ENCODE data around the gene NCOR1.
"Not testable (repeated sequence)": the region's sequence is repeated elsewhere in the genome, so short reads cannot be mapped to it uniquely, and the experiment has no call there.

The NCOR1 gene

GRCh38 chr17:16145319-16145890 is 69.9 kb downstream of the NCOR1 start:
- DNase-seq (ENCODE audit: low spot score), result not testable (repeated sequence)

DNA sequence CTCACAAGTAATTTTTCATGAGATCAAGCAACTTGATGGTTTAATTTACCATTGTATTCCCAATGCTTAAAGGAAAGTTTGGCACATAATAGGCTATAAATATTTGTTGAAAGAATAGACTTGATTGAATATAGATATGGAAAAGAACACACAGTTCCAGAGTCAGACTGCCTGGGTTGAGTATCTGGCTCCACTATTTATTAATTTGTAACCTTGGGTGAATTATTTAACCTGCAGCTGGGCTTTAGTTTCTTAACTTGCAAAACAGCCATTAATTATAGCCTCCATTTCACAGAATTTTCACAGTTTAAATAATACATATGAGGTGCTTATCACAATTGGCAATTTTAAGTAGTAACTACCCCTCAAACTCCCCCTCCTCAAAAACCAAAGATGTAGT is 73.6 kb downstream of the NCOR1 start:
- DNase-seq (ENCODE audit: low spot score), result no peak

DNA sequence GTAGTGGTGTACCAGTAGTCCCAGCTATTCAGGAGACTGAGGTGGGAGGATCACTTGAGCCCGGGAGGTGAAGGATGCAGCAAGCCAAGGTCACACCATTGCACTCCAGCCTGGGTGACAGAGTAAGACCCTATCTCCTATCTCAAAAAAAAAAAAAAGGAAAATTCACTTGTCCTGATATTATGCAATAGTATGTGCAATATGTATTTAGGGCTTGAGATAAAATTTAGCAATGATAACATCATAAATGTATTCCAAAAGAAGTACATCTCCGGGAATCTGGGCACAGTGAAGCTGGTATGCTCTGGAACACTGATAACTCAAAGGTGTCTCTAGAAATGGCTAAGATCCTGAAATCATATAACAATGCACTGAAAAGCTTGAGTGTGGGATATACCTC is 74.5 kb downstream of the NCOR1 start:
- no peak for DNase-seq (ENCODE audit: low spot score)

- no peak for DNase-seq (ENCODE audit: low spot score)
Measured at GRCh38 chr17:16135461-16135860, 79.9 kb downstream of the NCOR1 start.

DNA sequence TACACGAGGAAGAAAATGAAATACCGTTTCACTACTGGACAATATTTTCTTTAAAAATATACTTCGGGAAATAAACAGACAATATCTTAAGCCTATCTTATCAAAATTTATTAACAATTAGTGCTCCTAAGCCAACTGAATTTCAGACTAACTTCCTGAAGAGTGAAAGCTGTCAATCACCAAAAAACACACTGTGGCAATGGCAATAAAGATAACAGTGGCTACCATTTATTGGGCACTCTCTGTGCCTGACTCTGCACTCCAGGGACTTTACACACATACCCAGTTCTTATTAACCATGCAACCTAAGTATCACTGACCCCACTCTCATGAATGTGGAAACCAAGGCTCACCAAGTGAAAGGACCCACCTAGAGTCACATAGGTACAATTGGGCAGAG is 83.7 kb downstream of the NCOR1 start:
- no peak for DNase-seq (ENCODE audit: low spot score)

DNA sequence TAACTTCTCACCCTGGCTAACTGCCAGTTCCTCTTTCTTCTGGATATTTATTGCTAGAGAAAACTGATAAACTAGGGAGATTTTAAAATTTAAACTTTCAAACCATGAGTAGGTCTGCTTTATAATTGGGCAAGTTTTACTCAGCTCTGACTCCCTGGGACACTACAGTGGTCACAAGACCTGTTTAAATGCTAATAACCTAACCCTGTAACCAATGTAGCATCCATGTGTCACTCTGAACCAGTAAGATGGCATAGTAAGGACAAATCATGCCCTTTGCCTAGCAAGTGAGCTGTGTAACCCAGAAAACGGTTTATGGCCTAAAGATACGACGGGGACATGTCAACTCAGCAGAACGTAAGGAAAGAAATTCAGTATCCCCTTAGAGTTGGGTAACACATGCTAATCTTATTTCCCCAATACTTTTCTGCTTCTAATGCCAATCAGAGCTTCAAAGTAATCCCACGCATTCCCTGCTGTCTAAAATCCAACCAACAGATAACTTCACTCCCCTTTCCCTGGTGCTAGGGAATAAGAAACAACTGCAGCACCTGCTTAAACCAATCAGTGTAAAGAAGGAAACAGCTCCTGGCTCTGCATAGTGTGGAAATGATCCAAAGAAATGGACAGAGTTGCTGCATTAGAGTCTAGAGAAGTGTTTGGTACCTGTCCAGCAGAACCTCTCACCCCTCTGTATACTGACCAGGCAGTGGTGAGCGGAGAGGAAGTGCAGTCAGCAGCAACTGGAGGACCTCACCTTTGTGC is 85.7 kb downstream of the NCOR1 start:
- DNase-seq (ENCODE audit: low spot score), result no peak

DNA sequence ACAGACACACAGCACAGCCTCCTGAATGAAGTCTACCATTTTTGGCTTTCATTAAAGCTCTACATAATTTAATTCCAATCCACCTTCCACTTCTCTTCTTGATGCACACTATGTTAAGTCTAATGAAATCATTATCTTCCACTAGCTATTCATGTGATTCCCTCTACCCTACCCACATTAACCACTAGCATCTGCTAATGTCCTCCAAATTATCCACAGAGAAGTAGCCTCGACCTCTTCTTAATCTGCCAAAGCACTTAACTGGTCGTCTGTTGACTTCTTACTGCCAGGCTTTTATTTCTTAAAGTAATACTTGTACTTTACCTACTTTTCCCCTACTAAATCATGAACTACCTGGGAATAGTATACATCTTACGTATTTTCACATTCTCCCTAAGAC is 91.8 kb downstream of the NCOR1 start:
- no peak for DNase-seq (ENCODE audit: low spot score)

DNA sequence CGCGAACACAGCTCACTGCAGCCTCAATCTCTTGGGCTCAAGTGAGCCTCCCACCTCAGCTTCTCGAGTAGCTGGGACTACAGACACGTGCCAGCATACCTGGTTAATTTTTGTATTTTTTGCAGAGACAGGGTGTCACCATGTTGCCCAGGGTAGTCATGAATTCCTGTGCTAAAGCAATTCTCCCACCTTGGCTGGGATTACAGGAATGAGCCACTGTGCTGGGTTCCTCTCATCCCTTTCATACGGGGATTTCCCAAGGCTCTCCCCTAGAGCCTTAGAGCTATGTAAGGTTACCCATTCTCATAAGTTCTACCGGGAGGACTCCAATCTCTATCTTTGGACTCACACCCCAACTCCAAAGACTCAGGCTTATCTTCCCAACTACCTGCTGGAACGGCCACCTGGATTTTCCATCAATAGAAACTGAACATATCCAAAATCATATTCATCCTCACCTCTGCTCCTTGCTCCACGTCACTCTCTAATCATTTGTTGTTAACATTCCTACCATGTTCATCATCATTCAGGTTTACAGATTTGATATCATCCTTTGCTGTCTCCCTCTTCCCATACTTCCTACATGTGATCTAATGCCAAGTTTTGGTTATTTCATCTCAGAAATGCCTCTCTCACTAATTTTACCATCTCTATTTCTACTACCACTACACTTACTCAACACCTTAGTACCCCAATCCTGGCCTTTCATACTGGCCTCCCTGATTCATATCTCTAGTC is 92.5 kb downstream of the NCOR1 start:
- DNase-seq (ENCODE audit: low spot score), result no peak

- DNase-seq (ENCODE audit: low spot score), result no peak
Measured at GRCh38 chr17:16121915-16122314, 93.4 kb downstream of the NCOR1 start.

GRCh38 chr17:16120937-16121336 is 94.4 kb downstream of the NCOR1 start:
- DNase-seq (ENCODE audit: low spot score), result no peak

- no peak for DNase-seq (ENCODE audit: low spot score)
Measured at GRCh38 chr17:16117149-16117548, 98.2 kb downstream of the NCOR1 start.

DNA sequence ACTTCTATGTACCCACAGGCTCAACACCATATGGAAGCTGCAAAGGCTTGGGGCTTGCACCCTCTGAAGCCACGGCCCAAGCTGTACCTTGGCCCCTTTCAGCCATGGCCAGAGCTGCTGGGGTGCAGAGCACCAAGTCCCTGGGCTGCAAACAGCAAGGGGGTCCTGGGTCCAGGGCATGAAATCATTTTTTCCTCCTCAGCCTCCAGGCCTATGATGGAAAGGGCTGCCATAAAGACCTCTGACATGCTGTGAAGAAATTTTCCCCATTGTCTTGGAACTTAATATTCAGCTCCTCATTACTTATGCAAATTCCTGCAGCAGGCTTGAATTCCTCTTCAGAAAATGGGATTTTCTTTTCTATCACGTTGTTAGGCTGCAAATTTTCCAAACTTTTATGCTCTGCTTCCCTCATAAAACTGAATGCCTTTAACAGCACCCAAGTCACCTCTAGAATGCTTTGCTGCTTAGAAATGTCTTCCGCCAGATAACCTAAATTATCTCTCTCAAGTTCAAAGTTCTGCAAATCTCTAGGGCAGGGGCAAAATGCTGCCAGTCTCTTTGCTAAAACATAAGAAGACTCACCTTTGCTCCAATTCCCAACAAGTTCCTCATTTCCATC is 100.1 kb downstream of the NCOR1 start:
- not testable (repeated sequence) for DNase-seq (ENCODE audit: low spot score)

DNA sequence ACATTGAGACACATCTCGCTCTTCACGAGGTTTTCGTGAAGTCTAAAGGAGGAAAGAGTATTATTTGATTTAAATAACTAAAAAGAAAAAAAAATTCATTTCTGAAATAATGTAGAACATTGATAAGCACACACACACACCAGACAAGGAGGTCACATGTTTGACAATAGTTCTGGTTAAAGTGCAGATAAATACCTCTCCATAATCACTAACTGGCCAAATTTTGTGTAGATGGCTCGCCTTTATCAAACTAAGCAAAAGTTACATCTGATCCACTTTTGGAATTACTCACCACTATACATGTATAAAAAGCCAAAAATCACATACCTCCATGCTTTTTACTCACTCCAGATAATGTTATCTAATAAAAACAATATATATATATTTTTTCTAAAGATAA is 106.5 kb downstream of the NCOR1 start:
- no peak for DNase-seq (ENCODE audit: low spot score)

DNA sequence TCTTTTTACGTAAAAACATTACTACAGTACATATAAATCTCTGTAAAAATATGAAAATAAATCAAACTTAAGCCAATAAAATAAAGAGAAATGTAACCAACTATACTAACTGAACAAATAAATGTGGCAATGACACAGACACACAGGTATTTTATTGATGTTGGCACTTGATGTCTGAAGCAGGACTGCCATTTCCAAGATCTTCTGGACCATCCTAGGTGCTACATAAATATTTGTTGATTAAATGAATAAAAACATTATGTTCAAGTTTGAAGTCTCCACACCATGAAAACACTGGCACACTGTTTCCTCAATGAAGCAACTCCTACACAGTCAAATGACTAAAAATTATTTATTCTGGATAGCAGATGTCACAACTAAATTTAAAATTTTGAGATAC is 106.9 kb downstream of the NCOR1 start:
- no peak for DNase-seq (ENCODE audit: low spot score)

DNA sequence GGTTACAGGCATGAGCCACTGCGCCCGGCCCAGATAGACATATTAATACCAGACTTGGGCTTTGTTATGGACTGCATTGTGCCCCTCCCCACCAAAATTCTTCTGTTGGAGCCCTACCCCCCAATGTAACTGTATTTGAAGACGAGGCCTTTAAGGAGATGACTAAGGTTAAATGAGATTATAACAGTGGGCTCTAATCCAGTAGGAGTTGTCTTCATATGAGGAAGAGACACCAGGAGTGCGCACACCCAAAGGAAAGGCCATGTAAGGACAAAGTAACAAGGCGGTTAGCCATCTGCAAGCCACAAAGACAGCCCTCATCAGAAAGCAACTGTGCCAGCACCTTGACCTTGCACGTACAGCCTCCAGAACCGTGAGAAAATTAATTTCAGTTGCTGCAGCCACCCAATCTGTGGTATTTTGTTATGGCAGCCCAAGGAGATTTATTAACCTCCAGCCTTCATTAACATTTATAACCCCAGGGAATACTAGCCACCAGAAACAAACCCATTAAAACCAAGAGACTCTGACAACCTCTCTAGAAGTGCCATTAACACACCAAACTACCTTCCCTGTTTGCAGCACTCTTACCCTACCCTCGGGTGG is 108.1 kb downstream of the NCOR1 start:
- DNase-seq (ENCODE audit: low spot score), result no peak

- peak; percentile 92 for DNase-seq (ENCODE audit: low spot score)
Measured at GRCh38 chr17:16106161-16106891, 109.0 kb downstream of the NCOR1 start.

GRCh38 chr17:16104189-16104588 is 111.1 kb downstream of the NCOR1 start:
- no peak for DNase-seq (ENCODE audit: low spot score)

DNA sequence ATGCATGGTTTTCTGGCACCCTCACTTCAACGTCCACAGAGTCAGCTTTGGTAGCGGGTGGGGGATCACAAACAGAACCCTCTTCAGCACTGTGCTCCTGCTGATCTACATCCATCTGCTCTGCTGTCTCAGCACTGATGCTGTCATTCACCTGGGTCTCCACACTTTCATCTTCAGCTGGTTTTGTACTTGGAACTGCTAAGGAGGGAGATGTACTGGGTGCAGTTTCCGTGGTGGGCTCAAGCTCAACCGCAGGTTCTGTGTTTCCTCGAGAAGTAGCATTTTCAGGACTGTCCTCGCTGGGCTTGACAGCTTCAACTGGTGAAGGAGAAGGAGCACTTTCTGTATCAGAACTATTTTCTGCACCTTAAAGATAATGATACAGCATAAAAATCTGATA is 113.9 kb downstream of the NCOR1 start:
- DNase-seq (ENCODE audit: low spot score), result no peak

- DNase-seq (ENCODE audit: low spot score), result no peak
Measured at GRCh38 chr17:16100737-16101400, 114.5 kb downstream of the NCOR1 start.

GRCh38 chr17:16091773-16092172 is 123.6 kb downstream of the NCOR1 start:
- no peak for DNase-seq (ENCODE audit: low spot score)

- DNase-seq (ENCODE audit: low spot score), result no peak
Measured at GRCh38 chr17:16086957-16087356, 128.4 kb downstream of the NCOR1 start.
